Endothelial cell of umbilical vein (primary cell): Measurements from ENCODE around the gene CEBPA. TPM values are rescaled to one million over a fixed set of nuclear protein-coding genes. Genes with fewer than 3 reads are reported as not detected.

ENCODE experiments used
- BruUV-seq: library from RNA; stranded (reverse); fragments of 400-500 nt; replicated peaks from 2 replicates; lab custom pipeline; 2021; lab: Mats Ljungman, UMichigan
- CTCF ChIA-PET: fragments of 300-600, 350-600 bp; sonication (Branson Sonifier 250); formaldehyde crosslinking; loops from one replicate; lab custom pipeline; 2021; ENCODE audit warnings: antibody characterized with exemption, inconsistent platforms; lab: Charles Lee
- POLR2A ChIA-PET: fragments of 300-600, 350-600 bp; sonication (Branson Sonifier 250); formaldehyde crosslinking; loops from one replicate; lab custom pipeline; 2021; ENCODE audit warnings: antibody characterized with exemption, inconsistent platforms; lab: Charles Lee
- DNase-seq: peaks from one replicate; pipeline ENCODE4 v3.0.0-alpha.2; 2011; ENCODE audit warnings: low read depth, low spot score
- FAIRE-seq: peaks from 2 replicates; lab custom pipeline; 2011; peaks lifted over from hg19 to GRCh38; lab: Jason Lieb, UNC
- H2AFZ ChIP-seq: 2 replicates; pipeline ENCODE4 v1.6.0; 2012; ENCODE audit warnings: low read depth, low read length, control low read depth, inconsistent platforms
- H3K27ac ChIP-seq: 2 replicates; pipeline ENCODE4 v1.5.1; 2011; ENCODE audit warnings: low read depth, mild to moderate bottlenecking, control low read depth, low read length, moderate library complexity; ENCODE audit not compliant: insufficient read depth
- H3K27me3 ChIP-seq, 2 experiments: 2 replicates each; pipeline versions ENCODE4 v1.6.0 to v1.6.1; 2011; ENCODE audit warnings: low read length in 2 of 2, mixed read lengths in 1 of 2; ENCODE audit not compliant: control insufficient read depth in 2 of 2, insufficient read depth in 2 of 2
- H3K36me3 ChIP-seq, 2 experiments: 2 replicates in 1 of 2; 3 replicates in 1 of 2; pipeline ENCODE4 v1.5.1; 2011; ENCODE audit warnings: low read length in 2 of 2, mild to moderate bottlenecking in 1 of 2, moderate library complexity in 1 of 2; ENCODE audit not compliant: control insufficient read depth in 2 of 2, insufficient read depth in 2 of 2; ENCODE audit errors: extremely low read depth in 1 of 2
- H3K4me1 ChIP-seq: 3 replicates; pipeline ENCODE4 v1.5.1; 2011; ENCODE audit warnings: mild to moderate bottlenecking, low read length; ENCODE audit not compliant: control insufficient read depth, insufficient read depth; ENCODE audit errors: extremely low read depth
- H3K4me2 ChIP-seq: 2 replicates; pipeline ENCODE4 v1.6.1; 2011; ENCODE audit warnings: low read length, control low read depth, mixed read lengths; ENCODE audit not compliant: insufficient read depth
- H3K4me3 ChIP-seq, 3 experiments: fragments of 200-600 bp in 1 of 3; sonication (generic), shearing (Covaris generic) in 1 of 3; replicated peaks in 1 of 3; 2 replicates each; pipeline ENCODE4 v1.5.1; 2011 to 2016; ENCODE audit warnings: control low read depth in 3 of 3, low read length in 3 of 3, mild to moderate bottlenecking in 2 of 3, inconsistent platforms in 1 of 3, low read depth in 1 of 3, moderate library complexity in 1 of 3; ENCODE audit not compliant: insufficient read depth in 1 of 3
- H3K79me2 ChIP-seq: 2 replicates; pipeline ENCODE4 v1.6.0; 2012; ENCODE audit warnings: low read length, inconsistent platforms; ENCODE audit not compliant: control insufficient read depth, insufficient read depth
- H3K9ac ChIP-seq: replicated peaks from 2 replicates; pipeline ENCODE3; 2011; ENCODE audit warnings: low read length, control low read depth; ENCODE audit not compliant: insufficient read depth; ENCODE audit errors: extremely low read depth
- H3K9me1 ChIP-seq: replicated peaks from 3 replicates; pipeline ENCODE4 v1.6.0; 2011; ENCODE audit warnings: mild to moderate bottlenecking, low read length; ENCODE audit not compliant: control insufficient read depth, insufficient read depth; ENCODE audit errors: extremely low read depth
- H3K9me3 ChIP-seq: replicated peaks from 2 replicates; pipeline ENCODE4 v1.5.1; 2012; ENCODE audit warnings: low read length, inconsistent platforms; ENCODE audit not compliant: control insufficient read depth, insufficient read depth
- H4K20me1 ChIP-seq: replicated peaks from 2 replicates; pipeline ENCODE3; 2011; ENCODE audit warnings: mild to moderate bottlenecking, low read length; ENCODE audit not compliant: control insufficient read depth, insufficient read depth; ENCODE audit errors: extremely low read depth
- EZH2 ChIP-seq: IDR thresholded peaks from 2 replicates; pipeline ENCODE4 v1.6.1; 2012; ENCODE audit warnings: borderline replicate concordance, low read depth, mild to moderate bottlenecking, moderate library complexity, low read length, inconsistent platforms; ENCODE audit not compliant: severe bottlenecking
- FOS ChIP-seq: IDR thresholded peaks from 2 replicates; pipeline ENCODE4 v1.6.1; 2011; ENCODE audit warnings: mild to moderate bottlenecking, low read length, moderate library complexity, borderline replicate concordance; ENCODE audit not compliant: insufficient read depth
- GATA2 ChIP-seq: IDR thresholded peaks from 2 replicates; pipeline ENCODE4 v1.7.0; 2011; ENCODE audit warnings: low read depth, mild to moderate bottlenecking, moderate library complexity, mixed read lengths, low read length; ENCODE audit not compliant: insufficient read length, insufficient read depth
- JUN ChIP-seq: IDR thresholded peaks from 2 replicates; pipeline ENCODE4 v1.6.1; 2011; ENCODE audit warnings: borderline replicate concordance, low read depth; ENCODE audit not compliant: insufficient read length, insufficient read depth
- MYC ChIP-seq: IDR thresholded peaks from one replicate; pipeline ENCODE4 v1.6.1; 2011; ENCODE audit warnings: mild to moderate bottlenecking, low read depth, low read length
- POLR2A ChIP-seq: IDR thresholded peaks from 2 replicates; pipeline ENCODE4 v1.6.1; 2012; ENCODE audit warnings: low read depth, mild to moderate bottlenecking, control low read depth, low read length
- POLR2AphosphoS5 ChIP-seq: IDR thresholded peaks from 2 replicates; pipeline ENCODE4 v1.6.1; 2012; ENCODE audit warnings: low read depth, mild to moderate bottlenecking, control low read depth, low read length, moderate library complexity; ENCODE audit not compliant: insufficient read depth
- dilution Hi-C: fragments of 300-500 bp; cut with MboI; formaldehyde crosslinking; loops from one replicate; pipeline ENCODE4 v1.15.0; 2019; ENCODE audit warnings: low sequenced_read_pairs; ENCODE audit not compliant: extremely low pct_ligation_motif_present
- intact Hi-C: fragments of 100-400 bp; cut with micrococcal nuclease; formaldehyde crosslinking; loops from one replicate; pipeline ENCODE4 v1.10.0; 2022
- polyA plus RNA-seq, 4 experiments: library from polyadenylated mRNA; depleted of rRNA in 3 of 4; stranded (reverse) in 3 of 4; unstranded in 1 of 4; fragments of >200 nt; gene quantifications; 2 replicates each; pipeline versions ENCODE4 v1.2.1 to v1.2.3, GENCODE V29; 2011 to 2012; ENCODE audit warnings: missing spikeins in 1 of 4
- total RNA-seq: library from RNA; stranded (reverse); gene quantifications from 2 replicates; pipeline ENCODE4 v1.2.3, GENCODE V29; 2021
- TF ChIP-seq, protein P1 (sequence below): IDR thresholded peaks from 2 replicates; pipeline ENCODE4 v1.6.1; 2011; ENCODE audit not compliant: insufficient read depth, insufficient read length
- TF ChIP-seq, protein P2 (sequence below), 2 donors: IDR thresholded peaks; 1 replicate in 1 of 2; 2 replicates in 1 of 2; pipeline ENCODE4 v1.5.1; 2011; ENCODE audit warnings: low read length in 2 of 2, mild to moderate bottlenecking in 2 of 2, moderate library complexity in 2 of 2, control low read depth in 1 of 2, inconsistent platforms in 1 of 2, low read depth in 1 of 2; ENCODE audit not compliant: insufficient read depth in 1 of 2; ENCODE audit errors: extremely low read depth in 1 of 2

The CEBPA gene
- total and polyA plus RNA-seq, 2 donors (not counting 3 experiments of a cell fraction or from before 2014, with no cell fraction given), result 0.06 TPM; not detected in 1

DNA sequence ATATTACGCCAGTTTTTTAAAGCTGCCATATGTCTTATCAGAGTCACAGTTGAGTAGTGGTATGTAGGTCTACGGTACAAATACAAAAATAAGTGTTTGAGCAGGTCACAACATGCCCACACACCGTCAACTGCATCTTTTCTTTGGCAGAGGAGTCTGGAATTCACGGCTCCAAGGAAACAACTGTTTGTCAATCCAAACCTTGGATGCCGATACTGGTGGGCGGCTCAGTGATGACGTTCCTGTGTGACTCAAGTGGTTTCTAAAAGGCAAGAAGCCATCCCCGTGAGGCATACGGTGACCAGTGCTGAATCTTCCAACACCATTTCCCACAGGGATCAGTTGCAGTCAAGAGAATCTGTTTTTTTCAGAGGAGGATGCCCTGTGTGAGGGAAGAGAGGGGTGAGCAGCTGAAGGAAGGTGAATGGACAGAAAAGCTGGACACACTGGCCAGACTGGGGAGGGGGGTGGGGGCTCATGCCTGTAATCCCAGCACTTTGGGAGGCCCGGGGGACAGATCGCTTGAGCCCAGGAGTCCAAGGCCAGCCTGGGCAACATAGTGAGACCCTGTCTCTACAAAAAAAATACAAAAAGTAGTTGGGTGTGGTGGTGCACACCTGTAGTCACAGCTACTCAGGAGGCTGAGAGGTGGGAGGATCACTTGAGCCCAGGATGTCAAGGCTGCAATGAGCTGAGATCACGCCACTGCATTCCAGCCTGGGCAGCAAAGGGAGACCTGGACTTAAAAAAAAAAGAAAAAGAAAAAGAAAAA, 48.4 kb upstream of the CEBPA start:
- CTCF ChIA-PET, result no interaction called here
- Histone ChIP-seq H3K36me3 (no peaks in the 10 kb centered on the region), H3K79me2 (no peaks in the 10 kb centered on the region), H3K27me3 (peaks cover 0 to 3% of the 10 kb centered on the region in 2 experiments), H3K9me3 (no peaks in the 10 kb centered on the region), H3K27ac (no peak overlapping the region), H2AFZ (no peak overlapping the region), H4K20me1 (no peaks in the 10 kb centered on the region), H3K4me1 (no peaks in the 10 kb centered on the region), H3K4me2 (no peak overlapping the region), H3K4me3 (no peak overlapping the region), H3K9ac (no peak overlapping the region), H3K9me1 (no peaks in the 10 kb centered on the region)
- POLR2A ChIA-PET, result no interaction called here
- FAIRE-seq (no peak), DNase-seq (no peak)
- BruUV-seq, result no TSS peak
- intact Hi-C loops, result no loop called here
- dilution Hi-C loops, result no loop called here
- TF ChIP-seq FOS (no peak), EZH2 (no peak), MYC (no peak), JUN (no peak), POLR2A (no peak), POLR2AphosphoS5 (no peak), GATA2 (no peak)
- TF ChIP-seq, protein P1, sequence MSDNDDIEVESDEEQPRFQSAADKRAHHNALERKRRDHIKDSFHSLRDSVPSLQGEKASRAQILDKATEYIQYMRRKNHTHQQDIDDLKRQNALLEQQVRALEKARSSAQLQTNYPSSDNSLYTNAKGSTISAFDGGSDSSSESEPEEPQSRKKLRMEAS, result no peak
- TF ChIP-seq, protein P2, sequence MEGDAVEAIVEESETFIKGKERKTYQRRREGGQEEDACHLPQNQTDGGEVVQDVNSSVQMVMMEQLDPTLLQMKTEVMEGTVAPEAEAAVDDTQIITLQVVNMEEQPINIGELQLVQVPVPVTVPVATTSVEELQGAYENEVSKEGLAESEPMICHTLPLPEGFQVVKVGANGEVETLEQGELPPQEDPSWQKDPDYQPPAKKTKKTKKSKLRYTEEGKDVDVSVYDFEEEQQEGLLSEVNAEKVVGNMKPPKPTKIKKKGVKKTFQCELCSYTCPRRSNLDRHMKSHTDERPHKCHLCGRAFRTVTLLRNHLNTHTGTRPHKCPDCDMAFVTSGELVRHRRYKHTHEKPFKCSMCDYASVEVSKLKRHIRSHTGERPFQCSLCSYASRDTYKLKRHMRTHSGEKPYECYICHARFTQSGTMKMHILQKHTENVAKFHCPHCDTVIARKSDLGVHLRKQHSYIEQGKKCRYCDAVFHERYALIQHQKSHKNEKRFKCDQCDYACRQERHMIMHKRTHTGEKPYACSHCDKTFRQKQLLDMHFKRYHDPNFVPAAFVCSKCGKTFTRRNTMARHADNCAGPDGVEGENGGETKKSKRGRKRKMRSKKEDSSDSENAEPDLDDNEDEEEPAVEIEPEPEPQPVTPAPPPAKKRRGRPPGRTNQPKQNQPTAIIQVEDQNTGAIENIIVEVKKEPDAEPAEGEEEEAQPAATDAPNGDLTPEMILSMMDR (IDR thresholded peaks at IDR 0.05; ENCODE audit: extremely low read depth in 1 of 2, insufficient read depth in 1 of 2, low read depth in 1 of 2, low read length in 2 of 2), result no peak
